HEK293T (cell line): ENCODE results near the gene CSF1R.

Experiments
- ARNT ChIP-seq: fragments of 450-650 bp; IDR thresholded peaks from 2 replicates; pipeline ENCODE4 v1.6.1; 2017; ENCODE audit warnings: mild to moderate bottlenecking
- BHLHE40 ChIP-seq: fragments of 450-650 bp; IDR thresholded peaks from 2 replicates; pipeline ENCODE4 v1.6.1; 2016; ENCODE audit warnings: mild to moderate bottlenecking, moderate library complexity, borderline replicate concordance
- ELF4 ChIP-seq: fragments of 450-650 bp; IDR thresholded peaks from 2 replicates; pipeline ENCODE4 v1.6.1; 2017; ENCODE audit warnings: antibody characterized with exemption
- FOXA1 ChIP-seq: fragments of 450-650 bp; IDR thresholded peaks from 2 replicates; pipeline ENCODE4 v1.6.1; 2016; ENCODE audit warnings: mild to moderate bottlenecking
- FOXK2 ChIP-seq: fragments of 450-650 bp; IDR thresholded peaks from 2 replicates; pipeline ENCODE4 v1.6.1; 2016; ENCODE audit warnings: mild to moderate bottlenecking
- FOXM1 ChIP-seq: fragments of 450-650 bp; IDR thresholded peaks from 2 replicates; pipeline ENCODE4 v1.6.1; 2017; ENCODE audit warnings: mild to moderate bottlenecking, borderline replicate concordance
- HDGF ChIP-seq: fragments of 450-650 bp; IDR thresholded peaks from 2 replicates; pipeline ENCODE4 v1.6.1; 2017; ENCODE audit warnings: antibody characterized with exemption, borderline replicate concordance
- LEF1 ChIP-seq: fragments of 450-650 bp; IDR thresholded peaks from 2 replicates; pipeline ENCODE4 v1.6.1; 2017; ENCODE audit warnings: mild to moderate bottlenecking, borderline replicate concordance
- SUZ12 ChIP-seq: fragments of 450-650 bp; IDR thresholded peaks from 2 replicates; pipeline ENCODE4 v1.6.1; 2016; ENCODE audit warnings: mild to moderate bottlenecking
- ZNF384 ChIP-seq: fragments of 450-650 bp; IDR thresholded peaks from 2 replicates; pipeline ENCODE4 v1.6.1; 2016
- TF ChIP-seq, protein P1 (sequence below): fragments of 450-650 bp; IDR thresholded peaks from 2 replicates; pipeline ENCODE4 v1.6.1; 2016

- no peak for TF ChIP-seq FOXK2
- TF ChIP-seq HDGF = no peak
- TF ChIP-seq ZNF384 = no peak
- no peak for TF ChIP-seq ARNT
- no peak for TF ChIP-seq SUZ12
- TF ChIP-seq FOXM1 = no peak
- no peak for TF ChIP-seq FOXA1
- no peak for TF ChIP-seq ELF4
- TF ChIP-seq BHLHE40 = no peak
- TF ChIP-seq, protein P1, sequence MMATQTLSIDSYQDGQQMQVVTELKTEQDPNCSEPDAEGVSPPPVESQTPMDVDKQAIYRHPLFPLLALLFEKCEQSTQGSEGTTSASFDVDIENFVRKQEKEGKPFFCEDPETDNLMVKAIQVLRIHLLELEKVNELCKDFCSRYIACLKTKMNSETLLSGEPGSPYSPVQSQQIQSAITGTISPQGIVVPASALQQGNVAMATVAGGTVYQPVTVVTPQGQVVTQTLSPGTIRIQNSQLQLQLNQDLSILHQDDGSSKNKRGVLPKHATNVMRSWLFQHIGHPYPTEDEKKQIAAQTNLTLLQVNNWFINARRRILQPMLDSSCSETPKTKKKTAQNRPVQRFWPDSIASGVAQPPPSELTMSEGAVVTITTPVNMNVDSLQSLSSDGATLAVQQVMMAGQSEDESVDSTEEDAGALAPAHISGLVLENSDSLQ = no peak
- TF ChIP-seq LEF1 = no peak
These were observed 41.6 kb downstream of the CSF1R start for GRCh38 chr5:150044712-150045111.
